GM18505 (cell line): ENCODE data around the gene MAGEA1.

Experiments
- ATAC-seq: cut with Tn5 transposase; IDR thresholded peaks from one replicate; pipeline ENCODE4 v1.9.1; 2021; ENCODE audit not compliant: unreplicated experiment
- POLR2A ChIP-seq: IDR thresholded peaks from 4 replicates; pipeline ENCODE4 v1.6.1; 2011; ENCODE audit warnings: borderline replicate concordance; ENCODE audit not compliant: insufficient read depth, insufficient read length; ENCODE audit errors: extremely low read depth

Gene MAGEA1

GRCh38 chrX:153216926-153217325 lies 37.8 kb downstream of the MAGEA1 start:
- ATAC-seq = no peak
- no peak for TF ChIP-seq POLR2A

- ATAC-seq = no peak
- no peak for TF ChIP-seq POLR2A
These were observed 46.5 kb downstream of the MAGEA1 start for GRCh38 chrX:153225438-153226098.

- no peak for ATAC-seq
- no peak for TF ChIP-seq POLR2A
These were observed 47.5 kb downstream of the MAGEA1 start for GRCh38 chrX:153226344-153227185.
